NT2/D1 (cell line): ENCODE data around the gene TPD52L1.

ENCODE experiments used
- YY1 ChIP-seq: IDR thresholded peaks from 2 replicates; pipeline ENCODE4 v1.6.1; 2011; ENCODE audit not compliant: insufficient read length, insufficient read depth
- ZNF274 ChIP-seq: IDR thresholded peaks from 2 replicates; pipeline ENCODE4 v1.6.1; 2011; ENCODE audit warnings: mild to moderate bottlenecking, low read depth, low read length

DNA sequence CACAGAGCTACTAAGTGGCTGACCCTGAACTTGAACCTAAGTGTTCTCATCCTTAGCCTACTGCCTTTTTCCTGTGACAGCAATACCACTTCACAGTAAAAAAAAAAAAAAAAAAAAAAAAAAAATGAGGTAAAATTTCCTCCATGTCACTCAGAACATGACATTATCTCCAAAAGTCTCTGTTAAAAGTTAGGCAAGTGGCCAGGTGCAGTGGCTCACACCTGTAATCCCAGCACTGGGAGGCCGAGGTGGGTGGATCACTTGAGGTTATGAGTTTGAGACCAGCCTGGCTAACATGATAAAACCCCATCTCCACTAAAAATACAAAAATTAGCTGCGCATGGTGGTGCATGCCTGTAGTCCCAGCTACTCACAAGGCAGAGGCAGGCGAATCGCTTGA is 159.4 kb downstream of the TPD52L1 start:
- TF ChIP-seq ZNF274 (no peak), YY1 (no peak)
